SJSA1 (cell line): Measurements from ENCODE around the gene ULBP1. TPM values are rescaled to one million over a fixed set of nuclear protein-coding genes. Genes with fewer than 3 reads are reported as not detected.
A peak's percentile ranks its signal among the peaks of the same experiment; 100 is the strongest.
"Not testable (repeated sequence)": the region's sequence is repeated elsewhere in the genome, so short reads cannot be mapped to it uniquely, and the experiment has no call there.

Experiments
- DNase-seq, 2 experiments: peaks; one replicate each; pipeline ENCODE4 v3.0.0-alpha.2; 2015 to 2020; ENCODE audit warnings: low spot score in 2 of 2, low read depth in 1 of 2
- H3K27ac ChIP-seq: fragments of 250-450 bp; sonication (Bioruptor Pico); 2 replicates; pipeline ENCODE4 v1.5.1; 2020; ENCODE audit warnings: mild to moderate bottlenecking, moderate library complexity
- H3K27me3 ChIP-seq: fragments of 250-450 bp; sonication (Bioruptor Pico); replicated peaks from 2 replicates; pipeline ENCODE4 v1.5.1; 2020; ENCODE audit warnings: mild to moderate bottlenecking, moderate library complexity
- H3K36me3 ChIP-seq: fragments of 250-450 bp; sonication (Bioruptor Pico); 2 replicates; pipeline ENCODE4 v1.5.1; 2020; ENCODE audit warnings: mild to moderate bottlenecking
- H3K4me1 ChIP-seq: fragments of 250-450 bp; sonication (Bioruptor Pico); replicated peaks from 2 replicates; pipeline ENCODE4 v1.6.1; 2021; ENCODE audit warnings: mild to moderate bottlenecking
- H3K4me3 ChIP-seq: fragments of 250-450 bp; sonication (Bioruptor Pico); 2 replicates; pipeline ENCODE4 v1.5.1; 2020; ENCODE audit warnings: mild to moderate bottlenecking
- H3K9me3 ChIP-seq: fragments of 250-450 bp; sonication (Bioruptor Pico); replicated peaks from 2 replicates; pipeline ENCODE4 v1.5.1; 2020; ENCODE audit warnings: mild to moderate bottlenecking
- total RNA-seq: library from RNA; depleted of rRNA; stranded (reverse); fragments of >200 nt; shearing (Covaris generic); gene quantifications from 2 replicates; pipeline ENCODE4 v1.2.3, GENCODE V29; 2014

Gene ULBP1
- total RNA-seq, 1 experiment from 2014 or later, result 0.03 TPM

DNA sequence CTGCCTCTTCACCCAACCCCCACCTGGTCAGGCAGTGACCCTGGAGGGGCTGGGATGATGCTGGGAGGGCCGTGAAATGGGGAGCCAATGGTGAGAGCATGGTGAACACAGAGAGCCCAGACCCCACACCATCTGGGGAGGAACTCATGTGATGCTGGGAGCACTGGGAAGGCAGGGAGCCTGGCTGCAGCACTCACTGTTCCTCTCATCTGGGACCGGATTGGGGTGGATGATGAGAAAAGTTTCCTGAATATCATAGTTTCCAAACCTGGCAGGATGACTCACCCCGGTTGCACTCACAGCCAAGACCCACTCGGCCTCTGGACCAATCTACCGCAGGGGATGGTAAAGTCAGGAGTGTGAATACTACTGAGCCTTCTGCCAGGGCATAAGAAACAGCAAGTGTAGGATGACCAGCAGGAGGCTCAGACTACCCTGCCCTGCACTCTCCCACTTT is 21.8 kb downstream of the ULBP1 start:
- Histone ChIP-seq H3K4me1 (peaks cover 8% of the 10 kb centered on the region), H3K27ac (no peak overlapping the region), H3K9me3 (no peaks in the 10 kb centered on the region; the same call in 1 of the 2 replicates), H3K36me3 (no peaks in the 10 kb centered on the region), H3K27me3 (peaks cover 78% of the 10 kb centered on the region), H3K4me3 (no peak overlapping the region)
- no peak for DNase-seq

DNA sequence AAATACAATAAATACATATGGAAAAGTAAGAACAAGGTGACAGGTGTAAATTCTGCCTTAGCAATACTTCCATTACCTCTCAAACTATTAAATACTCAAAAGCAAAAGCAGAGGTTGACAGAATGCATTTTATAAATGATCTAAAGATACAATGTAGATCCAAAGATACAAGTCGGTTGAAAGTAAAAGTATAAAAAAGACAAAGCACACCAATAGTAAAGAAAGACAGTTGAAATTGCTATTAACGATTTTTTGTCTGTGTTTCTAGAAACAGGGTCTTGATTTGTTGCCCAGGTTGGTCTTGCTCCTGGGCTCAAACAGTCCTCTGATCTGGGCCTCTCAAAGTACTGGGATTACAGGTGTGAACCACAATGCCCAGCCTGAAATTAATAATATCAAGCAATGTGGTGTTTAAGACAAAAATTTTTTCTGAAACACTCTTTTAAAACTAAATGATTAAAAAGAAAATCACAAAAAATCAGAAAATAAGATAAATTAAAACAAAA is 23.9 kb downstream of the ULBP1 start:
- no peak for DNase-seq
- Histone ChIP-seq H3K9me3 (no peaks in the 10 kb centered on the region; the same call in 1 of the 2 replicates), H3K4me1 (peaks cover 17% of the 10 kb centered on the region)

DNA sequence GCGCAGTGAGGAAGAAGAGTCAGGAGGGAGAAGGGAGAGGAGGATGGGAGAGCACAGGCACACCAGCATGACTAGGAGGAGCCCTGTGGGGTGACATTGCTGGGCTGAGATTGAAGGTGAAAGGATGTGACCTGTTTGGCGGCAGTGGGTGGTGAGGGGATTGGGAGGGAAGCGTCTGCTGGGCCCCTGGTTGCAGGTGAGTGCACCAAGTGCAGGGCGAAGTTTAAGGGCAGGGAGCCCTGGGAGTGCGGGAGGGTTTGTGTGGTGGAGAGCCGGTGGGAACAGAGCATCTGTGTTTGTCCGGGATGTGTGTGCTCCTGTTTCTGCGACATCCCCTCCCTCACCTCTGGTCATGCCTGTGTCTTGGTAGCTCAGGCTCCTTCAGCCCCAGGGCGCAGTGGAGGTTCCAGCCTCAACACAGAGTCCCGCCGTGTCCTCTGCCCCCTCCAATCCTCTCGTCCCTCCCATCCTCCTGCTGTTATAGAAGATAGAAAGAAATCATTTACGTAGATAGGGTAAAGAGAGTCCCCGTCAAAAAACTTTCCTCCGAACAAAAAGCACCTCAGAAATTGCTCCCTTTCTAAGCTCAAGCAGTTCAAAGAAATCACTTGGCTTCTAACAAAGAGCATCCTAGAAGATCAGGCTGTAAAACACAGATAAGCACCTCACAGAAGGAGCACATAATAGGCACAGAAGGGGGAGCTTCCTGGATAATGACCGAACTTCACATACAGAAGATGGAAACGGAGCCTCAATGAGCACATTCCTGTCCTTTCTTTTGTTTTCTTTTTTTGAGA is 25.0 kb downstream of the ULBP1 start:
- Histone ChIP-seq H3K36me3 (no peaks in the 10 kb centered on the region), H3K4me3 (no peak overlapping the region), H3K27me3 (peaks cover 87% of the 10 kb centered on the region), H3K27ac (no peak overlapping the region), H3K9me3 (no peaks in the 10 kb centered on the region; the same call in 1 of the 2 replicates), H3K4me1 (peaks cover 17% of the 10 kb centered on the region)
- peak in 1 of 2 experiments; percentile 33 for DNase-seq

More for the DNA sequence above, 23.9 kb downstream of the ULBP1 start:
- Histone ChIP-seq H3K27me3 (peaks cover 81% of the 10 kb centered on the region), H3K4me3 (no peak overlapping the region), H3K36me3 (no peaks in the 10 kb centered on the region), H3K27ac (no peak overlapping the region)

GRCh38 chr6:149990212-149990660 is 26.5 kb downstream of the ULBP1 start:
- Histone ChIP-seq H3K36me3 (no peaks in the 10 kb centered on the region), H3K4me3 (no peak overlapping the region; the same call in 1 of the 2 replicates), H3K27me3 (peaks cover 88% of the 10 kb centered on the region), H3K4me1 (peaks cover 17% of the 10 kb centered on the region), H3K9me3 (no peaks in the 10 kb centered on the region; the same call in 1 of the 2 replicates), H3K27ac (no peak overlapping the region)
- no peak for DNase-seq

GRCh38 chr6:149990661-149991471 is 27.1 kb downstream of the ULBP1 start:
- Histone ChIP-seq H3K27me3 (peaks cover 86% of the 10 kb centered on the region), H3K9me3 (no peaks in the 10 kb centered on the region; the same call in 1 of the 2 replicates), H3K27ac (no peak overlapping the region), H3K4me3 (peak overlapping the region; percentile 10), H3K4me1 (peaks cover 17% of the 10 kb centered on the region), H3K36me3 (no peaks in the 10 kb centered on the region)
- no peak for DNase-seq

DNA sequence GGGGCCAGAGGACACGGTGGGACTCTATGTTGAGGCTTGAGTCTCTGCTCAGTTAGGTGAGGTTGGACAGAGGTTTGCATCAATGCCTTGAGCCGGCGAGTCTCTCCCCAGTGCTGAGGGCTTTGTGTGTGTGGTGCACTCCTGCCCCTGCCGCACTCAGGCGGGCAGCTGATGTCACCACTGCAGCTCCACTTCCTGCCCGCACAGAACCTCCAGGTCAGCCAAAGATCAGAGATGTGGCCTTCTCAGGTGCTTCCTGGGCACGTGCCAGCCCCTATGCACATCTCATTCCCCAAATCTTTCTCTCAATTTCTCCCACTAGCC is 27.7 kb downstream of the ULBP1 start:
- Histone ChIP-seq H3K4me1 (peaks cover 17% of the 10 kb centered on the region), H3K27me3 (peaks cover 83% of the 10 kb centered on the region)
- not testable (repeated sequence) for H3K27ac ChIP-seq, H3K9me3 ChIP-seq, H3K4me3 ChIP-seq, H3K36me3 ChIP-seq, DNase-seq

DNA sequence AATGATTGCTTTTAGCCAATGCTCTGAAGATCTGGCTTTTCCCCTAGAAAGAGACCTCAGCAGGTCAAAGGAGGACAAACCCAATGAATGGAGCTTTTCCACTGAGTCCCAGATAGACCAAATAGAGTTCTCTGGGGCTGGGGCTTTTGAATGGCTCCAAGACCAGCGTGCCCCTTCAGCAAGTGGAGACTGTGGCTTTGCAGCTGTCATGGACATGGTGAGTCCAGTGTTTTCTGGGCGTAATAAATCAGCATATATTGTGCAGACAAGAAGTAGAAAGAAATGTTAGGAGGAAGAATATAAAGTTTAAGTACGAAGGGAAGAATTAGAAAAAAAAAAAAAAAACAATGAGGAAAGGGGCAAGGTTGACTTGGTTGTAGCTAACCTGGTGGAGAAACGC is 28.1 kb downstream of the ULBP1 start:
- H3K4me1 ChIP-seq, result peaks cover 17% of the 10 kb centered on the region
- no peak overlapping the region for H3K4me3 ChIP-seq
- no peaks in the 10 kb centered on the region for H3K36me3 ChIP-seq
- H3K27ac ChIP-seq, result no peak overlapping the region
- DNase-seq, result no peak
- peaks cover 84% of the 10 kb centered on the region for H3K27me3 ChIP-seq
- no peaks in the 10 kb centered on the region; the same call in 1 of the 2 replicates for H3K9me3 ChIP-seq

- Histone ChIP-seq H3K27ac (no peak overlapping the region), H3K27me3 (peaks cover 59% of the 10 kb centered on the region), H3K4me1 (peaks cover 11% of the 10 kb centered on the region), H3K9me3 (no peaks in the 10 kb centered on the region), H3K36me3 (no peaks in the 10 kb centered on the region), H3K4me3 (no peak overlapping the region)
- DNase-seq, result no peak
Observed at GRCh38 chr6:149995235-149995750, 31.6 kb downstream of the ULBP1 start.

- Histone ChIP-seq H3K9me3 (no peaks in the 10 kb centered on the region), H3K36me3 (no peaks in the 10 kb centered on the region), H3K4me1 (peaks cover 4% of the 10 kb centered on the region; the same call in 1 of the 2 replicates), H3K4me3 (no peak overlapping the region), H3K27ac (no peak overlapping the region), H3K27me3 (peaks cover 52% of the 10 kb centered on the region)
- no peak for DNase-seq
Observed at GRCh38 chr6:149995971-149996370, 32.2 kb downstream of the ULBP1 start.

GRCh38 chr6:149999636-150000035 is 35.9 kb downstream of the ULBP1 start:
- no peak for DNase-seq
- no peak overlapping the region for H3K27ac ChIP-seq
- H3K9me3 ChIP-seq, result no peaks in the 10 kb centered on the region
- no peak overlapping the region for H3K4me3 ChIP-seq
- H3K27me3 ChIP-seq, result peaks cover 22% of the 10 kb centered on the region
- no peaks in the 10 kb centered on the region for H3K36me3 ChIP-seq
- H3K4me1 ChIP-seq, result peaks cover 4% of the 10 kb centered on the region; the same call in 1 of the 2 replicates

DNA sequence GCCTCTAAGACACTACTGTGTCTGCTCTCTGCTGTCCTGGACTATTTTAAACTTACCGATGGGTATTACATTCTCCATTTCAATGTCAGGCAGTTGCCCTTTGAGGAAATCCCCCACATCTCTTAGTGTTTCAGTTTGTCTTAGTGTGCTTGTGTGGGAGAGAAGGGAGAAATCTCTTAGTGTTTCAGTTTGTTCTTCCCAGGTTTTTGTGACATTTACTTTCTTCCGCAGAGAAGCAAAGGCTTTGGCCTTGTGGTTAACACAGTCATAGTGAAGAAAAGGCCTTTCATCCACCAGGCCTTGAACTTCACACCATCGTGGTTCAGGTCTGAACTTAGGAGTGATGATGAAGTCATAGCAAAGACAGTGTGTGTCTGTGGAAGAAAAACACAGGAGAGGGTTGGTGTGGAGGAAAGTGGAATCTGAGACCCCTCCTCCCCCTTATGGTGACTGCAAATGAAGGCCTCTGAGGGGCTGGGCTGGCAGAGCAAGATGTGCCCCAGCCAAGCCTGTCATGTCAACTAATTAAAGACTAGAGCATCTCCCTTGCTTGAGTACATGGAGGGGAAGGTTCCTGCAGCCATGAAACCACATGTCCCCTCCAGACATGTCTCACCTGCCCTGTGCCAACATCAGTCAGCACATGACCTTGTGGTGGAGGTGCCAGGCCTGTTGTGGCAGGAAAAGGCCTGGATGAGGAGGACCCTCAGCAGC is 37.7 kb downstream of the ULBP1 start:
- Histone ChIP-seq H3K27ac (no peak overlapping the region), H3K9me3 (no peaks in the 10 kb centered on the region), H3K4me3 (no peak overlapping the region), H3K27me3 (peaks cover 13% of the 10 kb centered on the region), H3K4me1 (peaks cover 4% of the 10 kb centered on the region; the same call in 1 of the 2 replicates), H3K36me3 (no peaks in the 10 kb centered on the region)
- DNase-seq, result no peak

DNA sequence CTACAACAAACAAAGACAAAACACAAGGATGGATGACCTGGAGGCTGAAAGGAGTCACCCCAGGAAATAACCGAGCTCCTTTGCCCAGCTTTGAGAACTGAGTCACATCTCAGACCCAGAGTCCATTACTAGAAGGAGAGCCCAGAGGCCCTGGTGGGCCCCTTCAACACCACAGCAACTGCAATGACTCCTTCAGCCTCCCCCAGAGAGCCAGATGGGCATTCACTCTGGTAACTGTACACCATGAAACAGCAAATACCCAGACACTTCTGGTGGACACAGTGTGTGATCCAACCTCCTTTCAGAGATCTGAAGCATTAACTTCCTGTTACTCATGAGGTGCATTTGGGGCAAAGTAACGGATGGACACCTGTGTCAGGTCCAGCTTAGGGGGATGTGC is 39.0 kb downstream of the ULBP1 start:
- H3K36me3 ChIP-seq, result no peaks in the 10 kb centered on the region
- H3K9me3 ChIP-seq, result no peaks in the 10 kb centered on the region
- no peak overlapping the region for H3K27ac ChIP-seq
- H3K27me3 ChIP-seq, result peaks cover 3% of the 10 kb centered on the region; the same call in 1 of the 2 replicates
- no peak for DNase-seq
- peaks cover 4% of the 10 kb centered on the region; the same call in 1 of the 2 replicates for H3K4me1 ChIP-seq
- H3K4me3 ChIP-seq, result no peak overlapping the region

GRCh38 chr6:150003599-150003998 is 39.9 kb downstream of the ULBP1 start:
- not testable (repeated sequence) for H3K27me3 ChIP-seq, DNase-seq, H3K27ac ChIP-seq, H3K9me3 ChIP-seq, H3K4me1 ChIP-seq, H3K36me3 ChIP-seq, H3K4me3 ChIP-seq
